Fibroblast of peridontal ligament (primary cell): ENCODE data around the gene STXBP6.
A peak's percentile ranks its signal among the peaks of the same experiment; 100 is the strongest.
"Not testable (repeated sequence)": the region's sequence is repeated elsewhere in the genome, so short reads cannot be mapped to it uniquely, and the experiment has no call there.

Source experiments
- DNase-seq: peaks from one replicate; pipeline ENCODE4 v3.0.0-alpha.2; 2010; ENCODE audit errors: extremely low read depth

Gene STXBP6

DNA sequence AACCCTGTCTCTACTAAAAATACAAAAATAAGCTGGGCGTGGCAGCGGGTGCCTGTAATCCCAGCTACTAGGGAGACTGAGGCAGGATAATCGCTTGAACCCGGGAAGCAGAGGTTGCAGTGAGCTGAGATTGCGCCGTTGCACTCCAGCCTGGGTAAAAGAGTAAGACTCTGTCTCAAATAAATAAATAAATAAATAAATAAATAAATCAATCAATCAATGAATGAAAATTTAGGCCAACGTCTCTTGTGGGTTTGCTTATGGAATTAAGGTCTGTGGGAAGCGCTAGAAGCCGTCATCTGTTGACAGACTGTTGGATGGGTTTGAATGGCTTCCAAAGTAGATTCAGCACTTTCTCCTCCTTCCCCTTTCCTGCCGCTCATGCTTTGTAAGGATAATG lies 246.5 kb downstream of the STXBP6 start:
- not testable (repeated sequence) for DNase-seq

DNA sequence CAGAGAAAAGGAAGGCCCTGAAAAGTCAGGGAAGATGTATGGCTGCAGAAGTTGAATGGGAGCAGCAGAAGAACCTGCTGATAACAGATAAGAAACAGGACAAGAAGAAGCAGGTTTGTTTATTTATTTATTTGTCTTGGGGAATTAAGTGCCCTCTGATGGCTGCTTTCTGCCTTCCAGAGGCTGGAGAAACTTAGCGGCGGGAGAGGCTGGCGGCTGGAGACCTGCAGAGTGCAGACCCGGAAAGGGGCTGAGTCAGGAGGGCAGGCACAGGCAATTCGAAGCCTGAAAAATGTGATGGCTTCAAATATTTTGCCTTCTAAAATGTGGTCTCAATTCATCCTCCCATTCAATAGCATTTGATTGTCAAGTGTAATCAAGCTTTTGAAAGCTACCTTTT lies 247.7 kb downstream of the STXBP6 start:
- no peak for DNase-seq

- no peak for DNase-seq
Observed at GRCh38 chr14:24801024-24801423, 248.9 kb downstream of the STXBP6 start.

- DNase-seq, result no peak
Observed at GRCh38 chr14:24798911-24799462, 251.0 kb downstream of the STXBP6 start.

DNA sequence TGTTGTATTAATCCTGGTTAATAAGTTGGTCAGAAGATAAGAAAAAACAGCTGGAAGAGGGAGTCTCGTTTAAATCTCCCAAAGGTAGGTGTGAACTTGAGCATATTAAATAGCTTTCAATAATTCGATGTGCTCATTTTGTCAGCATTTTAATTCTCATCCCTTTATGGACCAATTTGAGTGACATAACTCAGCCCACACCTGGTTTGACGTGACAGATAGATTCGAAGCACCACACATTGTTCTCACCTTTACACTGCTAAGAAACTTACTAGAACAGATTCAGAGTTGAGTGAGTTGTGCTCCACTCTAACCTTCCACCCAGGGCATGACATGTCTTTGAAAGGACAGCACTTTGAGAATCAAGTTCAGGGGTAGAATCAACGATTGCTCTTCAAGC lies 254.5 kb downstream of the STXBP6 start:
- DNase-seq, result no peak

DNA sequence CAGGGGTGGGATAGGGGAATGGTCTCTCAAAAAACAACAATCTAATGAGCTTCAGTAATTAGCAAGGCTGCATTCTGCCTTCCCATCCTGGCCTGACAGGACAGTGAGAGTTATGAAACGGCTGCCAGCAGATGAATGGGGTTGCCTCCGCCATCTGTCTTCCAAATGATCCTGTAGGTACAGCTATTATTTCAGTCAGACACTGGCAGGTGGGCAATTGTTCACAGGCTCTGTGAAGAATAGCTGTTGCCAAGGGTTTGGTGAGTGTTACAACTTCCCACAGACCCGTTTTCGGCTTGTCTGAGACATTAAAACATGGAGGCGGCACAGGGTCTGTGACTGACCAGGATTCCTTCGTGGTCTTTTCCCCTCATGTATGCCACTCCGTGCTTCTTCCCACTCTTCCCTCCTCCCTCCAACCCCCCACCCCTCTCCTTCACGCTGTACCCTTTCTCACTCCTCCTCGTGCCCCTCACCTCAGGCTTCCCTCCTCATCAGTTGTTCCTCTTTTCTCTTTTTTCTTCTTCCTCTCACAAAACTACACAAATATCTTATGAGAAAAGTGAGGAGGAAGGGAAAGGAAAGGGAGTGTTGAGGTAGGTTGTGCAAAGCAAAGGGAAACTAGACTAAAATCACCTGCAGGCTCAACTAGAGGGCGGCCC lies 255.2 kb downstream of the STXBP6 start:
- DNase-seq, result no peak

- no peak for DNase-seq
Observed at GRCh38 chr14:24790196-24790595, 259.8 kb downstream of the STXBP6 start.

GRCh38 chr14:24789378-24789884 lies 260.5 kb downstream of the STXBP6 start:
- peak; percentile 25 for DNase-seq

DNA sequence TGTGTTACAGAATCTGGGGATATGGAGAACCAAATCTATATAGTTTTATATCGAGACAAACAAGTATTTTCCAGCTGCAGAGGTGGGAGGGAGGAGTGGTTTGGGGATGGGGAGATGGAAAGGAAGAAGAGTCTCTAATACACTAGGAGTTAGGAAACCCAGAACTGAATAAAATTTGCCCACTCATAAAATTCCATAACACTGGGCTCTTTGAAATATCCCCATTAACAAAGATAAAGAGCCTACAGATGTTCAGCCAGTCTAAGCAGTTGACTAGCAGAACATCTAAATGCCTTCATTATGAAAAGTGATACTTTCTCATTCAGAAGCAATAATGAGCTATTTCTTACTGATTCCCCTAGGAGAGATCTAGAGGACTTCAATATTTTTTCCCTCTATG lies 264.2 kb downstream of the STXBP6 start:
- DNase-seq, result no peak

DNA sequence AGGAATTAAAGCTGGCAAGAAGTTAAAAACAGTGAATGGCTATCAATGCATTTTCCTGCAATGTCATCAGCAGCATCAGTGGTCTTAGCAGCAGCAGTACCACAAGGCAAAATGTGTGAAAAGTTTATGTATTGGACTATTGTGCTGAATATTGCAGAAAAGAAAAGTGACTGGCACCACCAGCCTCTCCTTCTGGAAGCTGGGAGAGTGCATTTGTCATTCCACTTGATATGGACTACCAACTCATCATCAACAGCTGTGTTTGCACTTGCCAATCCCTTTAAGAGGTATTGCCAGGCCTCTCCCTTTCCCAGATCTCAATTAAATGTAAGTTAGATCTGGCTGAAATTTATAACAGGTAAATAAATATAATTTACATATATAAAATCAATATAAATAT lies 265.0 kb downstream of the STXBP6 start:
- no peak for DNase-seq

- no peak for DNase-seq
Observed at GRCh38 chr14:24783791-24784190, 266.2 kb downstream of the STXBP6 start.

- DNase-seq, result no peak
Observed at GRCh38 chr14:24780281-24780680, 269.7 kb downstream of the STXBP6 start.

DNA sequence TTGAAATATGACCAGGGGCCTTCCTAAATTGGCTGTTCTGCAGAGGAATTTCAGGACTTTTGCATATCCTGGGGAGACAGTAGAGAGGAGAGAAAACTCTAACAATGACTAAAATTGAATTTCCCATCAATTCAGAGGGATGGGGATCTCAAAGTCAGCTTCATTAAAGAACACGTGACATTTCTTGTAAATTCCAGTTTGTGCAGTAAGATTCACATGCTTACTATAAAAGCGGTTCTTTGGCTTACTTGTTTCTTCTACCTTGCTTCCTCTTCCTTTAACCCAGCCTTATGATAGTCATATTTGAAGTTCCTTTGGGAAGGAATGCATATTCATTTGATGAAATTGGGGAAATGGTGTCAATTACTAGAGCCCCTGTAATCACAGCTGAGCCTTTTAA lies 272.3 kb downstream of the STXBP6 start:
- DNase-seq, result no peak

- DNase-seq, result no peak
Observed at GRCh38 chr14:24775950-24776349, 274.0 kb downstream of the STXBP6 start.

GRCh38 chr14:24774187-24774915 lies 275.6 kb downstream of the STXBP6 start:
- no peak for DNase-seq

GRCh38 chr14:24773564-24773963 lies 276.4 kb downstream of the STXBP6 start:
- not testable (repeated sequence) for DNase-seq

DNA sequence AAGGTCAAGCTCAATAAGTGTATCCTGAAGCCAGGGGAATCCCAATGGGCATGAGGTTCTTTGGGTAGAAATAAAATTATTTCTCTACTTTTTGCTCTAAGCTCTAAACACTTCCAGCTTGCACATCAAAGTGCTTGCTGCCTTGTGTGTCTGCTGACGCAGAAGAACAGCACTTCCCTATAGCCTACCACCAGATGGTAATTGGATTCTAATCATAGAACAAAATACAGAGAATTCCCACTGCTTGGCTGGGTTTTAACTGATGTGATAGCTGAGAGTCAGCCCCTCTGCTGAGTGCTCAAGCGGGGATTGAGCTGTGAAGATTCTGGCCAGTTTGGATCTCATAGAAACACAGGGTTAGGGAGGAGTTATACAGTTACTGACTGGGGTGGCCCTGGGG lies 283.5 kb downstream of the STXBP6 start:
- no peak for DNase-seq

GRCh38 chr14:24761141-24761540 lies 288.8 kb downstream of the STXBP6 start:
- DNase-seq, result no peak
